Measurements from ENCODE around the gene LRP1-AS.

LRP1-AS gene

DNA sequence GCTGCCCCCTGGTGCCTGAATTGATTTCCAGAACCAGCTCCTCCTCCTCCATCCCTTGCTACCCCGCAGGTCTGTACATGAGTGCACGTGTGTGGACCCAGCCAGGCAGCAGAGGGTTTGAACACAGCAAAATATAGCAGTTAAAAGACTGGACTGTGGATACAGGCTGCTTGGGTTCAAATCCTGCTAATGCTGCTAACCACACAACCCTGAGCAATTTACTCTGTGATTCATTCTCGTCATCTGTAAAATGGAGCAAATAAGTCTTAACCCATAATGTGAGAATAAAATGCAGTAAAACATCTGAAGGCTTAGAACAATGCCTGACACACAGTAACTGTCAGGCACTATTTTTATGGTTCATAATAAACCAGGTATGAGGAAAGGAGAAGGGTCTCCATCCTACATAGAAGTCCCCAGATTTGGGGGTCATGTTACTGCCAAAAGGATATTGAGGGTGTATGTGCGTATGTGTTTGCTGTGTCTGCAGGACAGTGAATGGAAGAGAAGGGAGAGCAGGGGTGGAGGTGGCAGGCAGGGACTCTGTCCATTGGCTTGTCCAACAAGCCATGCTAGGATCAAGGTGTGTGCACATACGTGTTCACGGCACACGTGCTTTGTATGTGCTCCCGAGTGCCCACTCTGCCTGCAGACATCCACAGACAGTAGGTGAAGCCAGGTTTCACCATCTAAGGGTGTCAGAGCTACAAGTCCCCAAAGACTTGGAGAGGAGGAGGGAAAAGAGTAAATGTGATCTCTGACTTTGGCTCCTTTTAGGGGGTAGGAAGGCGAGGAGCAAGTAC is 34.7 kb downstream of the LRP1-AS start:
- Mint-ChIP-seq H3K4me3 (peak overlapping the region; percentile 97), H3K9me3 (no peaks in the 10 kb centered on the region), H3K27me3 (ENCODE audit: low read depth) (peaks cover 4% of the 10 kb centered on the region), H3K27ac (peak overlapping the region; percentile 95), H3K4me1 (ENCODE audit: low read depth) (peaks cover 27% of the 10 kb centered on the region), H3K36me3 (ENCODE audit: low read depth) (peaks cover 8% of the 10 kb centered on the region)

DNA sequence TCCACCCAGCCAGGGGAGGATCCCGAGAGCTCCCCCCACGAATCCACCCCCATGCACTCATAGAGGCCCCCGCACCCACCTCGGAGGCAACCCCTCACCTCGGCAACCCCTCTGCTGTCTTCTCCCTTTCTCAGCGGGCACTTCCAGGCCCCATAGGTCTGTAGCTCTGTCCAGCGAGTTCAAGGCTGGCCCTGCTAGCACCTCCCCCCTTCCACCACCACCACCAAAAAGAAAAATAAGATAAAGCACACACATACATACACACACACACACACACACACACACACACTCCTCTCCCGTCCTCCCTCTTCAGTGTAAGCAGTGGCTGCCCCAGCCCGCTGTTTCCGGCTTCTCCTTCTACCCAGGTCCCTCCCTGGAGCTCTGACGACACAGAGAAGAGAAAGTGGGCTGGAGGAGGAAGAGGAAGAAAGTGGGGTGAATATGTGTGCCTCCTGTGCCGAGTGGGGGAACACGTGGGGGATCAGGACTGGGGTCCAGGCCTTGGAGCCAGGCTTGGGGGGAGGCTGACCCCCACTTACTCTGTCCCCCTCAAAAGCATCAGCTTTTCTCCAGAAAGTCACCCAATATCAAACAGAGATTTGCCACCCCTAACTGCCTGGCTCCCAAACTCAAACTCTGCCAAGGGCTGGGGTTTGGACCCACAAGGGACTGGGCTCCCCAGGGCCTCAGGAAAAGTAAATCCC is 36.2 kb downstream of the LRP1-AS start, which contains the start of gene STAT6:
Gene STAT6 (minus strand): TSS at position 332 of the 704 bp plus-strand sequence. CDS start 3,084 bp downstream, outside the sequence.
- peaks cover 13% of the 10 kb centered on the region for H3K36me3 Mint-ChIP-seq (ENCODE audit: low read depth)
- H3K4me1 Mint-ChIP-seq (ENCODE audit: low read depth): peaks cover 35% of the 10 kb centered on the region

DNA sequence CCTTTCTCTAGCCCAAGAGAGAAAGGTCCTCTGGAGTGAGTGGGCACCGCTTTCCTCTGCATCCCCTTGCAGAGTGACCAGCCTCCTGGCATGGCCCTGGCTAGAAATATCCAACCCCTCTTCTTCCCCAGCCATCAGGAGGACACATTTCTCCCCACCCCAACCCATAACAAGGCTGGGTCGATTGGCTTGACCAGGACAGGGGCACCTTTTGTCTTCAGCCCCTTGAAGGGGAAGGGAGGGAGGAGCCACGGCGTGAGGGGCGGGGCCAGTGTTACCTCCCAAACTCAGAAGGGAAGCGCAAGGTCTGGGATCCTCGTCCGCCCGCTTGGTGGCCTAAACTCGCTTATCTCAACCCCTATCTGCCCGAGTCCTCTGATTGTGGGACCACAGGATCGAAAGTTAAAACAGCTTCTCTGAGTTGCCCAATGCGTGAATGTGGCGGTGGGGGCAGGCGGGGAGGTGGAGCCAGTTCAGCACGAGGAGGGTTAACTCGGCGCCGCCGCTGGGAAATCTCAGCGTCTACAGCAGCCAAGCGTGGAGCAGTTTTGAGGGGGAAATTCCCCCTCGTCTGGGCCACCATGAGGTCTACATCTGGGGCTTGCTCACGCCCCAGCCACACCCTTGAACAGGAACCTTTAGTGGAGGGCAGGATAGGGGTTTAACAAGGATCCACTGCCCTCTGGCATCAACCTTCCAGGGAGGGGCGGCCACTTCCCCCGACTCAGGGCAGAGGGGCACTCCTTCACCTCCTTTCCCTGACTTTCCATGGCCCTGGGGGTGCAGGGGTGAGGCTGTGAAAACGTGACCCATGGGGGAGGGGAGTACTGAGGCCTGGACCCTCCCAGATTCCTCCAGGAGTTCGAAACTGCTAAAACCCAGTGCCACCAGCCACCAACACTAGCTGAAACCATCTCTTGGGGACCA is 37.1 kb downstream of the LRP1-AS start:
- Mint-ChIP-seq H3K9me3 (no peaks in the 10 kb centered on the region), H3K27me3 (ENCODE audit: low read depth) (no peaks in the 10 kb centered on the region), H3K36me3 (ENCODE audit: low read depth) (peaks cover 14% of the 10 kb centered on the region), H3K4me1 (ENCODE audit: low read depth) (peaks cover 35% of the 10 kb centered on the region), H3K27ac (peak overlapping the region; percentile 95), H3K4me3 (peak overlapping the region; percentile 97)

More for the DNA sequence above, 36.2 kb downstream of the LRP1-AS start, which contains the start of gene STAT6:
- no peaks in the 10 kb centered on the region for H3K9me3 Mint-ChIP-seq
- H3K27ac Mint-ChIP-seq: peak within 1 kb of the TSS; percentile 95
- peaks cover under 1% of the 10 kb centered on the region for H3K27me3 Mint-ChIP-seq (ENCODE audit: low read depth)
- peak within 1 kb of the TSS; percentile 97 for H3K4me3 Mint-ChIP-seq

DNA sequence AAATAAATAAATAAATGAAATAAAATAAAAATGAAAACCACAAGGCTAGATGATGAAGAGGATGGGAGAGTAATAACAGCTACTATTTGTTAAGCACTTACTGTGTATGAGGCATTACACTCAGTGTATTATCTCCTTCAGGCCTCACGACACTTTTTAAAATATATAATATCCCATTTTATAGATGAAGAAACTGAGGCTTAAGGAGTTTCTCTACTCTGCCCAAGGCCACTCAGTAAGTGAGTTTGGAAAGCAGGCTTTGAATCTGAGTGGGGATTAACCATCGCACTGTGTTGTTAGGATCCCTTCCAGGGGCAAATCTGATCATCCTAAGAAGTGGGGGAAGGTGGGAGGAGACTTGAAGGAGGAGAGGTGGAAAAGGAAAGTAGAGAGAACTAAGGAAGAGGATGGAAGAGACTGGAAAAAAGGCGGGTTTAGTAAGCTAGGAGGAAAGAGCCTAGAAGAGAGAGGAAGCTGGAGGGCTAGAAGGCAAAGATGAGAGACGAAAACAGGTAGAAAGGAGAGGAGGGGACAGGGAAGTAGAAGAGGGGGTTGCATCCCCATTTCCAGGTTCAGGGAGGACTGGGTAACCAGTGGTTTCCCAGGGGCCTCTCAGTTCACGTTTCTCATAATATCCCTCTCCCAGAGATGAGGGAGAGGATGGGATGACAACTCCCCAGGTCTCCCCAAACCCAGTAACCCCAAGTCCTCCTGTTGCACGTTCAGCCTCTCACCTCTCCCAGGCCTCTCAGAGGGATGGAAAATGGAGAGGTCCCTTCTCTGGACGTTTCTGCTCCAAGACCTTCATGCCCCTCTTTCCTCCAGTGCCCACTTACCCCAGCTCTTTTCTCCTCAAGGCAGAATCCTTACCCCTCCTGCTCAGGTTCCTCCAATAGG is 38.0 kb downstream of the LRP1-AS start:
- Mint-ChIP-seq H3K36me3 (ENCODE audit: low read depth) (peaks cover 19% of the 10 kb centered on the region), H3K4me3 (peak overlapping the region; percentile 97), H3K9me3 (no peaks in the 10 kb centered on the region), H3K27me3 (ENCODE audit: low read depth) (no peaks in the 10 kb centered on the region), H3K27ac (peak overlapping the region; percentile 95), H3K4me1 (ENCODE audit: low read depth) (peaks cover 35% of the 10 kb centered on the region)

DNA sequence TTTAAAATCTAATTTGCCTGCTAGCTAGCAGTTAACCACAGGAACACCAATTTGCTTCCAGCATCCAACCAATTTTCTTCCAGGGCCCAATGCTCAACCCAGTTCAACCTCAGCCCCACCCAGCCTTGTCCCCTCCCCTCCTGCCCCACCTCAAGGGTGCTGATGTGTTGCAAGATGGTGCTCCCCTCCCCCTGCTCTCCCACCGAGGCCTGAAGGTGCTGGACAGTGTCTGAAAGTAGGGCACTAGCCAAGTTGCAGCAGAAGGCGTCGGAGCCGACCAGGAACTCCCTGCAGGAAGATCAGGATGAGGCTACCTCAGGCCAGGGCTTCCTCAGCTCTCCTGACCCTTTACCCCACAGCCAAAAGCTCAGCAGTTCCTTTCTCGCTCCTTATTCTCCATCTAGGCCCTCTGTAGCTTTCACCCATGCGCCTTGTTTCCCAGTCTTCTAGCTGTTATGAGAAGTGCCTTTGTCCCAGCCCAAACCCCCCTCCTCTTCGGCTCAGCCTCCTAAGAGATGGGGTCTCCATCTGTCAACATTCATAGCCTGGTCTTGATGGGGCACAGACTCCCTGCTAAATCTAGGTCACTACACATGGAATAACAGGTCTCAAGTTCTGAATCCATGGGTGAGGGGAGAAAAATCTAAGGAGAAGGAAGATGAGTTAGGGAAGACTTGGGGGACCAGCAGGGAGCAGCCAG is 39.8 kb downstream of the LRP1-AS start:
- peaks cover 24% of the 10 kb centered on the region for H3K36me3 Mint-ChIP-seq (ENCODE audit: low read depth)
- peak overlapping the region; percentile 43 for H3K27ac Mint-ChIP-seq
- peaks cover 32% of the 10 kb centered on the region for H3K4me1 Mint-ChIP-seq (ENCODE audit: low read depth)

DNA sequence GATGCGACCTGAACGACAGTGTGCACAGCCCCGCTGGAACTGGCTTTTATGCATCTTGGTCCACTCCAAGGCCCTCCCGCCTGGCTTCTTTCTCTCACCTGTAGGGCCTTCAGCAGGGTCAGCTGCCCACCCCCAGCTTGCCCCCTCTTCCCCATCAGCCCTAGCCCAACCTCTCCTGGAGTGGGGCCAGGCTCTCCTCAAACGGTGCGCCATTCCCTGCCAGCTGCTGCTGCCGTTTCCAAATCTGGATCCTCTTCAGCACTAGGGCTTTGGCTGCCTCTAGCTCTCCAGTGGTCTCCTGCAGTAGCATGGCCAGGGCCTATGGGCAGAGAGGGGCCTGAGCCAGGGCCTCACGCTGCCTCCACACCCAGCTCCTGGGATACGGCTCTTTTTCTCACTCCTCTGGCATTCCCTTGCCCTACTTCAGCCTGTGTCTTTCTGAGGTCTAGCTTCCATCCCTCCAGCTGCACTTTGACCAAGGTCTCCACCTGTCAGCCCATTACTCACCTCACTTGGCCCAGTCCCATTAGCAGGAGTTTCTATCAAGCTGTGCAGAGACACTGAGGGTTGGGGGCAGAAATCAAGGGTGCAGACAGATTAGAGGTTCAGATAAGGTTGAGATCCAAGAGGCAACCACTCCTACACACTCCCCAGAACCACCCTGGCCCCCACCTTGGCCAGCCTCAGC is 41.3 kb downstream of the LRP1-AS start:
- Mint-ChIP-seq H3K27me3 (ENCODE audit: low read depth) (no peaks in the 10 kb centered on the region), H3K27ac (no peak overlapping the region), H3K9me3 (no peaks in the 10 kb centered on the region), H3K36me3 (ENCODE audit: low read depth) (peaks cover 28% of the 10 kb centered on the region), H3K4me1 (ENCODE audit: low read depth) (peaks cover 23% of the 10 kb centered on the region), H3K4me3 (no peak overlapping the region)

More for the DNA sequence above, 39.8 kb downstream of the LRP1-AS start:
- no peak overlapping the region for H3K4me3 Mint-ChIP-seq
- no peaks in the 10 kb centered on the region for H3K9me3 Mint-ChIP-seq
- H3K27me3 Mint-ChIP-seq (ENCODE audit: low read depth): no peaks in the 10 kb centered on the region

DNA sequence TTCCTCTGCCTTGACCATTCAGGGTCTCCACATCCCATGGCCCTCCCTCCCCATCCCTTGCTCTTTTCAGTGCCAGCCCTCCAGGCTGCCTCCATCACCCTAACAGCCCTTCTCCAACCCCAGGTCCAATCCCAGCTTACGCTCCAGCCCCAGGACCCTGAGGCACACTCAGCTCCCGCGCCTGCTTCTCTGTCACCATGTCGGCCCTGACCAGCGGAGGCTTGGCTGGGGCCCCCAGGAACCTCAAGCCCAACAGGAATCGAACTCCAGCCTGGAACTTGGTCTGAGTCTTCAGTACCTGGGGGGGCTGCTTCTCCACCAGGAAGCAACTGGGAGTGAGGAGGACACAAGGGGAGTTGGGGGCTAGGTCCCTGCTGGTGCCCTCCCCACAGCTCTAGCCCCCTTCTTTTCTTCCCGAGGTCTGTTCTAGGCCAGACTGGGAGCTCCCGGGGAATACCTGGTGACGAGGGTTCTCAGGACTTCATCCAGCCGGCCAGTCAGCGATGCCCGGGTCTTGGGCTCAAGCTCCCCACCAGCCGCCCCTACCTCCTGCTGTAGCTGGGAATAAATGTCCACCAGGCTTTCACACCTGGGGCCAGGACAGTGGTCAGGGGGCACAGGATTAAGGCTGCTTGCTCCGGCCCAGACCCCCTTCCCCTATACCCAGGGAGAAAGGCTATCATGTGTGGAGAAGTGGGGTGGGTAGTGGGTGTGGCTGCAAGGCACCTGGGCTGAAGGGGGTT is 42.2 kb downstream of the LRP1-AS start:
- H3K4me3 Mint-ChIP-seq: no peak overlapping the region
- no peaks in the 10 kb centered on the region for H3K27me3 Mint-ChIP-seq (ENCODE audit: low read depth)
- no peak overlapping the region for H3K27ac Mint-ChIP-seq
- no peaks in the 10 kb centered on the region for H3K9me3 Mint-ChIP-seq
- peaks cover 24% of the 10 kb centered on the region for H3K4me1 Mint-ChIP-seq (ENCODE audit: low read depth)
- H3K36me3 Mint-ChIP-seq (ENCODE audit: low read depth): peaks cover 30% of the 10 kb centered on the region

DNA sequence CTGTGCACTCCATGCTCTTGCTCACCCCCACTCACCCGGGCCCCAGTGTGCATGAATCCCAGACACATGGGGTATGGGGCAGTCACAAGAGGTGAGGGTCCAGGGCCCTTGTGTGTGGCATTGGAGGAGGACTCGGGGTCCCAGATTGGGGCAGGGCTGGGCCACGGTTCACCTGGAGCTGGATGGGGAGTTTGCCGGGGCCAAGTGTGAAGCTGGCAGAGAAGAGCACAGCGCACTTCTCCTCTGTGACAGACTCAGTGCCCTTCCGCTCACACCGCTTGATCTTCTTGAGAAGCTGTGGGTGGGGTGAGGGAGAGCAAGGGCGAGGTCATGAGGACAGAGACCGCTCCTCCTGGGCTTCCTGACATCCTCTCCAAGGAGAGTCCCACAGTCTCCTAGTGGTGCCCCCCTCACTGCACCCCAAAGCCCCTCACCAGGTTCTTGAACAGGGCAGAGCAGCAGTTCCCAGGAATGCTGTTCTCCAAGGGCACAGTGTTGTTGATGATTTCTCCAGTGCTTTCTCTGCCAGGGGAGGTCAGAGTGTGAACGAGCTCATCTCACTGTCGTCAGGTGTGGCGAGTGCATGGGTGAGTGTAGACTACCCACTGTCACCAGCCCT is 43.0 kb downstream of the LRP1-AS start:
- Mint-ChIP-seq H3K27ac (no peak overlapping the region), H3K9me3 (no peaks in the 10 kb centered on the region), H3K36me3 (ENCODE audit: low read depth) (peaks cover 33% of the 10 kb centered on the region), H3K4me3 (no peak overlapping the region), H3K27me3 (ENCODE audit: low read depth) (no peaks in the 10 kb centered on the region), H3K4me1 (ENCODE audit: low read depth) (peaks cover 20% of the 10 kb centered on the region)

DNA sequence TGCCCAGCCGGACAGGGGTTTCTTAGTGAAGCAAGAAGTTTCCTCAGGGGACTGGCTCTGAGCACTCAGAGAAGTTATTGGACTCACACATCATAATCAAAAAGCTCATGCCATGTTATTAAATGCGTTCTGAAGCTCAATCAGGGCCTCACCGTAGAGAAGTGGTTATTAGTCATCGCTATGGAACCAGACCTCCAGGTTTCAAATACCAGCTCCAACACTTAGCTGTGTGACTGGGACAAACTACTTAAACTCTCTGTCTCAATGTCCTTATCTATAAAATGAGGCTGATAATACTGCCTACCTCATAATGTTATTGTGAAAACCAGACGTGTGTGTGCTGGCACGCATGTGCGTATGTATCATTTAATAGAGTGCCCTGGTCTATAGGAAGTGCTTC is 43.6 kb downstream of the LRP1-AS start:
- Mint-ChIP-seq H3K27ac (no peak overlapping the region), H3K4me3 (no peak overlapping the region), H3K4me1 (ENCODE audit: low read depth) (peaks cover 22% of the 10 kb centered on the region), H3K36me3 (ENCODE audit: low read depth) (peaks cover 38% of the 10 kb centered on the region), H3K9me3 (no peaks in the 10 kb centered on the region), H3K27me3 (ENCODE audit: low read depth) (no peaks in the 10 kb centered on the region)

DNA sequence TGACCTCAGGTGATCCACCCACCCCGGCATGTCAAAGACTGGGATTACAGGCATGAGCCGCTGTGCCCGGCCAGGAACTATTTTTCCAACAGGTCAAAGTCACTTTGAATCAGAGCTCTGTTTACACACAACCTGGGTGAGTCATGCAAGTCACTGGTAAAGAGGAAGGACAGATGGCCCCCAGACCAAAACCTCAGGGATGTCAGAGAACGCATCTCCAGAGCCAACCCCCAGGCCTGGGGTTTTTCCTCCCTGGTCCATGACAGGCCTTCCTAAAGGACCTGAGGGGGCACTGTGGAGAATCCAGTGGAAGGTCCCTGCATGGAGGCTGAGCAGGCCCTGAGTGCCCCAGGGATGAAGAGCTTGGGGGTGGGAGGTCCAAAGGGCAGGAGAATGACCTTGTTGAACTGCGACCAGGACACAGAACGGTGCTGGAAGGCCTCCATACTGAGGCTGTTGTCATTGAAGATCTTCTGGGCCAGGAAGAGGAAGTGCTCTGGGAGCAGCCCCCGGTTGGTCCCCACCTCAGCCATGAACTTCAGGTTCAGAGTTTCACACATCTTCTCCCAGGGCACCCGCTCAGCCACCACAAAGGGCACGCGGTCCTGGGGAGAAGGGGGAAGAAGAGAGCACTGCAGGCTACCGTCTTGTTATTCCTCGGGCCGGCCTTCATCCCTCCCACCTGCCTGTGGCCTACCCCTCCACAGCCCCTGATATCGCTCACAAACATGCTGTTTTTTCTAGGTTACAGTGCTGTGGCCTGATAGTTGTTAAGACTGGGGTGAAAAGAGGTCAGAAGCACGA is 45.3 kb downstream of the LRP1-AS start:
- H3K4me1 Mint-ChIP-seq (ENCODE audit: low read depth): peaks cover 11% of the 10 kb centered on the region
- no peaks in the 10 kb centered on the region for H3K27me3 Mint-ChIP-seq (ENCODE audit: low read depth)
- peaks cover 37% of the 10 kb centered on the region for H3K36me3 Mint-ChIP-seq (ENCODE audit: low read depth)
- H3K9me3 Mint-ChIP-seq: no peaks in the 10 kb centered on the region
- H3K4me3 Mint-ChIP-seq: no peak overlapping the region
- no peak overlapping the region for H3K27ac Mint-ChIP-seq

DNA sequence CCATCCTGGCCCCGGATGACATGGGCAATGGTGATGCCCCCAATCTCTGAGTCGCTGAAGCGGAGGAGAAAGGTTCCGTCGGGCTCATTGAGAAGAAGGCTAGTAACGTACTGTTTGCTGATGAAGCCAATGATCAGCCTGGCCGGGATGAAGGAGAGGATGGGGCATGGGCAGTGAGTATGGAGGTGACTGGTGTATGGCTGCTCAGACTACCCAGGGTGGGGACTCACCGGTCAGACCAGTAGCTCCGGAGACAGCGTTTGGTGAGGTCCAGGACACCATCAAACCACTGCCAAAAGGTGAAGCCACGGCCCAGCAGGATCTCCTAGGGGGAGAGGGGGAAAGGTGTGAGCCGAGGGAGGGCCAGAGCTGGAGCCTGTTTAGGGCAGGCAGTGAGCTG is 47.7 kb downstream of the LRP1-AS start:
- no peaks in the 10 kb centered on the region for H3K27me3 Mint-ChIP-seq (ENCODE audit: low read depth)
- H3K4me1 Mint-ChIP-seq (ENCODE audit: low read depth): peaks cover 14% of the 10 kb centered on the region
- H3K27ac Mint-ChIP-seq: peak overlapping the region; percentile 58
- H3K4me3 Mint-ChIP-seq: no peak overlapping the region
- peaks cover 44% of the 10 kb centered on the region for H3K36me3 Mint-ChIP-seq (ENCODE audit: low read depth)
- H3K9me3 Mint-ChIP-seq: no peaks in the 10 kb centered on the region
